Mesothelial cell of epicardium (in vitro differentiated cells): ENCODE measurements around the gene FLNA. TPM values are rescaled to one million over a fixed set of nuclear protein-coding genes. Genes with fewer than 3 reads are reported as not detected.

Experiments
- DNase-seq, 2 experiments: peaks; one replicate each; pipeline ENCODE4 v3.0.0; 2021; ENCODE audit warnings: low spot score in 2 of 2; ENCODE audit not compliant: unreplicated experiment in 2 of 2
- H3K27ac Mint-ChIP-seq: 2 replicates; pipeline ENCODE4 v1.8.0; 2021; ENCODE audit warnings: mixed read lengths
- H3K27me3 Mint-ChIP-seq: 2 replicates; pipeline ENCODE4 v1.8.0; 2021; ENCODE audit warnings: low read depth, mixed read lengths
- H3K36me3 Mint-ChIP-seq: 2 replicates; pipeline ENCODE4 v1.8.0; 2021; ENCODE audit warnings: mixed read lengths
- H3K4me1 Mint-ChIP-seq: 2 replicates; pipeline ENCODE4 v1.8.0; 2021; ENCODE audit warnings: mixed read lengths
- H3K4me3 Mint-ChIP-seq: 2 replicates; pipeline ENCODE4 v1.8.0; 2021; ENCODE audit warnings: mild to moderate bottlenecking, moderate library complexity, mixed read lengths
- H3K9me3 Mint-ChIP-seq: 2 replicates; pipeline ENCODE4 v1.8.0; 2021; ENCODE audit warnings: mixed read lengths
- CTCF ChIP-seq: fragments of 200-600 bp; sonication (generic); IDR thresholded peaks from one replicate; pipeline ENCODE4 v1.5.0; 2021; ENCODE audit warnings: antibody characterized with exemption; ENCODE audit not compliant: unreplicated experiment
- total RNA-seq: library from RNA; stranded (reverse); gene quantifications from 3 replicates; pipeline ENCODE4 v1.2.1, GENCODE V29; 2021

FLNA gene
- total RNA-seq, 1 donor from 2014 or later: 1,412 TPM

- no peaks in the 10 kb centered on the region for H3K27me3 Mint-ChIP-seq
- peak overlapping the region; percentile 80 for H3K4me3 Mint-ChIP-seq
- peaks cover 2% of the 10 kb centered on the region for H3K36me3 Mint-ChIP-seq
- TF ChIP-seq CTCF: no peak
- no peaks in the 10 kb centered on the region for H3K9me3 Mint-ChIP-seq
- H3K4me1 Mint-ChIP-seq: peaks cover 29% of the 10 kb centered on the region
- H3K27ac Mint-ChIP-seq: peak overlapping the region; percentile 94
- DNase-seq: no peak
These were observed 5.1 kb upstream of the FLNA start for GRCh38 chrX:154379569-154379951.

- H3K27ac Mint-ChIP-seq: peak within 1 kb of the TSS; percentile 94
- peak within 1 kb of the TSS; percentile 80 for H3K4me3 Mint-ChIP-seq
These were observed 4.5 kb upstream of the FLNA start, which contains the start of gene EMD for GRCh38 chrX:154378799-154379568. TSS of gene EMD (plus strand) at chrX:154379295. CDS start at chrX:154379485, 190 bp downstream.

GRCh38 chrX:154378059-154378798 is 3.8 kb upstream of the FLNA start:
- peak overlapping the region; percentile 81 for H3K27ac Mint-ChIP-seq
- no peaks in the 10 kb centered on the region for H3K27me3 Mint-ChIP-seq
- no peak for TF ChIP-seq CTCF
- H3K9me3 Mint-ChIP-seq: no peaks in the 10 kb centered on the region
- peak overlapping the region; percentile 54 for H3K4me3 Mint-ChIP-seq
- DNase-seq: no peak
- H3K4me1 Mint-ChIP-seq: peaks cover 30% of the 10 kb centered on the region
- peaks cover 2% of the 10 kb centered on the region for H3K36me3 Mint-ChIP-seq

More at GRCh38 chrX:154378799-154379568, 4.5 kb upstream of the FLNA start, which contains the start of gene EMD:
- DNase-seq: peak; percentile 94 to 95
- TF ChIP-seq CTCF: no peak
- peaks cover 29% of the 10 kb centered on the region for H3K4me1 Mint-ChIP-seq
- H3K27me3 Mint-ChIP-seq: no peaks in the 10 kb centered on the region
- H3K36me3 Mint-ChIP-seq: peaks cover 2% of the 10 kb centered on the region
- no peaks in the 10 kb centered on the region for H3K9me3 Mint-ChIP-seq

GRCh38 chrX:154376774-154377173 is 2.3 kb upstream of the FLNA start:
- H3K4me3 Mint-ChIP-seq: no peak overlapping the region
- peaks cover 36% of the 10 kb centered on the region for H3K4me1 Mint-ChIP-seq
- DNase-seq: no peak
- peaks cover 2% of the 10 kb centered on the region for H3K36me3 Mint-ChIP-seq
- no peaks in the 10 kb centered on the region for H3K9me3 Mint-ChIP-seq
- no peak for TF ChIP-seq CTCF
- H3K27ac Mint-ChIP-seq: peak overlapping the region; percentile 69
- H3K27me3 Mint-ChIP-seq: no peaks in the 10 kb centered on the region

GRCh38 chrX:154375156-154375504 is 696 bp upstream of the FLNA start:
- DNase-seq: no peak
- Mint-ChIP-seq H3K4me3 (peak overlapping the region; percentile 56), H3K36me3 (no peaks in the 10 kb centered on the region), H3K27ac (peak overlapping the region; percentile 67), H3K9me3 (no peaks in the 10 kb centered on the region), H3K4me1 (peaks cover 28% of the 10 kb centered on the region), H3K27me3 (no peaks in the 10 kb centered on the region)
- no peak for TF ChIP-seq CTCF
